Measurements from ENCODE around the gene CNOT8.

CNOT8 gene

DNA sequence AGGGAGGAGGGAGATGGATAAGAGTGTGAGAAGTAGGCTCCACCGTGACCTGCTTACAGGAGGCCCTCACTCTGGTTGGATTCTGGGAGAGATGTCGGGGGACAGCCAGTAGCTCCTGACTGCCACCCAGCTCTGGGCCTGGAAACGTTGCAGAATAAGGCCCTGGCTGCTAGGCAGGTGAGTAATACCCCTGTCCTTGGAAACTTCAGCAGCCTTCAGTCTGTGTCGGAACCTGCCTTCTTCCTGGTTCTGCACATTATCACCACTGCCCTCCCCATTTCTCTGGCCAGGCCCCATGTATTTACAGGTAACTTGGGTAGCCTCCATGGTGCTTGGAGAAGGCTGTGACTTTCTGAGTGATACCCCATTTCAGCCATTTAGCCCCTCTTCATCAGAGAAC, 34.8 kb upstream of the CNOT8 start:
- TF ChIP-seq ZFX (IDR thresholded peaks at IDR 0.05): no peak
- TF ChIP-seq, protein P1, sequence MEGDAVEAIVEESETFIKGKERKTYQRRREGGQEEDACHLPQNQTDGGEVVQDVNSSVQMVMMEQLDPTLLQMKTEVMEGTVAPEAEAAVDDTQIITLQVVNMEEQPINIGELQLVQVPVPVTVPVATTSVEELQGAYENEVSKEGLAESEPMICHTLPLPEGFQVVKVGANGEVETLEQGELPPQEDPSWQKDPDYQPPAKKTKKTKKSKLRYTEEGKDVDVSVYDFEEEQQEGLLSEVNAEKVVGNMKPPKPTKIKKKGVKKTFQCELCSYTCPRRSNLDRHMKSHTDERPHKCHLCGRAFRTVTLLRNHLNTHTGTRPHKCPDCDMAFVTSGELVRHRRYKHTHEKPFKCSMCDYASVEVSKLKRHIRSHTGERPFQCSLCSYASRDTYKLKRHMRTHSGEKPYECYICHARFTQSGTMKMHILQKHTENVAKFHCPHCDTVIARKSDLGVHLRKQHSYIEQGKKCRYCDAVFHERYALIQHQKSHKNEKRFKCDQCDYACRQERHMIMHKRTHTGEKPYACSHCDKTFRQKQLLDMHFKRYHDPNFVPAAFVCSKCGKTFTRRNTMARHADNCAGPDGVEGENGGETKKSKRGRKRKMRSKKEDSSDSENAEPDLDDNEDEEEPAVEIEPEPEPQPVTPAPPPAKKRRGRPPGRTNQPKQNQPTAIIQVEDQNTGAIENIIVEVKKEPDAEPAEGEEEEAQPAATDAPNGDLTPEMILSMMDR (conservative IDR thresholded peaks at IDR 0.05): no peak
- H3K27ac ChIP-seq: no peak overlapping the region

DNA sequence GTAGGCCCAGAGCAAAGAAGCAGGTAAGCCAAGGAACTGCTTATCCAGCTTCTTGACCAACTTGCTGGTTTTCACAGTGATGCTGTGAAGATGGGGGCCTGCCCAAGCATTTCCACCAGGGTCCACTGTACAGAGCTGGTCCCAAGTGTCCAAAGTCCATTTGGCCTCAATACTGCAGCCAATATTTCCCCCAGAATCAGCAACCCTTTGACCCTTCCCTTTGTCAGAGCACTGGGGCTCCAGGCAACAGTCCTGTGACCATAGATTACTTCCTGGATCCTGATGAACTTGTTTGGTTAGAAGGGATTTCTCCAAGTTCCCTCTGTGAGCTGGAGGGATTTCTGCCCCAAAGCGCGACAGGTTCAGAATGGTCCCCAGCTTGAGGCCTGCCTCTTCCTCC, 34.4 kb upstream of the CNOT8 start:
- TF ChIP-seq ZFX (IDR thresholded peaks at IDR 0.05): no peak
- TF ChIP-seq, protein P1 (conservative IDR thresholded peaks at IDR 0.05): no peak
- no peak overlapping the region for H3K27ac ChIP-seq

DNA sequence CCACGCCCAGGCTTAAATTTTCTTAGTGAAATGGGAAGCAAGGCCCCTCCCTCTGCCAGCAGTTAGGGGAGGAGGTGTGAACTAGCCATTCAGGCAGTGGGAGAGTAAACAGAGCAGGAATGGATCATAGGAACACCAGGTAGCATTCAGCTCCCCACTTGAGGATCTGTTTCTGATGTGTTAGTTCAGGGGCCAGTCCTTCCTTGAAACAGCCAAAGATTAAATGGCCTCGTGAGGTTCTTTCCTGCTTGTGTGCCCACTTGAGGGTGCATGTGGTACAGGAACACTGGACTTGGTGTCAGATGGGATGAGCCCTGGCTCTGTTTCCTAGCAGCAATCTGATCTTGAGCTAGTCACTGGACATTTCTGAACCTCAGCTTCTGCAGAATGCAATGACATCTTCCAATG, 29.2 kb upstream of the CNOT8 start:
- no peak for TF ChIP-seq ZFX (IDR thresholded peaks at IDR 0.05)
- TF ChIP-seq, protein P1 (conservative IDR thresholded peaks at IDR 0.05): no peak
- peak overlapping the region; percentile 13; the same call in 1 of the 2 replicates for H3K27ac ChIP-seq

DNA sequence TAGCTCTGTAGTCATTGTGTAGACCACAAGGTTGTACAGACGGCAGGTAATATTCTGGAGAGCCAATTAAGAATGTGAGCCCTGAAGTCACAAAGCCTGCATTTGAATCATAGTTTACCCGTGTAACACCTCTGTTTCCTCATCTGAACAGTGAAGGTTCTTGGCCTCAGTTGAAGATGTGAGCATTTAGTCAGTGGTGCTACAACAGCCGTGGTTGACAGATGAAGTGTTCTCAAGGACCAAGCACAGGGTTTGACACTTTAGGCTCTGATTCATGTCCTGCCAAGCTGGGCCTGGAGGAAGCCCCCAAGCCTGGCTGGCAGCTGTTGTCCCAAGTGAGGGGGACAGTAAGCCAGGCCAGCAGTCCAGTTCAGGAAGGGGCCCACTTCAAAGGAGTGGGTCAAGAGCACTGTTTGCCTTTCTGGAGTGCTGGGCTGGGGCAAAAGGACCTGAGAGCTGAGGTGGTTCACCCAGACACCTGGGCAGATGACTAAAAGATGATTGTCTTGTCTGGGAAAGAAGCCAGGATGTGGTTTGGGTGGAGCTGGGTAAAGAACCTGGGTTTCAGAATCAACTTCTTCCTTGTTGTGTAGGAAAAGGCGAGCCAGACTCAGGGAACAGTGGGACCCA, 28.7 kb upstream of the CNOT8 start:
- TF ChIP-seq ZFX (IDR thresholded peaks at IDR 0.05): no peak
- TF ChIP-seq, protein P1 (conservative IDR thresholded peaks at IDR 0.05): no peak
- peak overlapping the region; percentile 13 for H3K27ac ChIP-seq

DNA sequence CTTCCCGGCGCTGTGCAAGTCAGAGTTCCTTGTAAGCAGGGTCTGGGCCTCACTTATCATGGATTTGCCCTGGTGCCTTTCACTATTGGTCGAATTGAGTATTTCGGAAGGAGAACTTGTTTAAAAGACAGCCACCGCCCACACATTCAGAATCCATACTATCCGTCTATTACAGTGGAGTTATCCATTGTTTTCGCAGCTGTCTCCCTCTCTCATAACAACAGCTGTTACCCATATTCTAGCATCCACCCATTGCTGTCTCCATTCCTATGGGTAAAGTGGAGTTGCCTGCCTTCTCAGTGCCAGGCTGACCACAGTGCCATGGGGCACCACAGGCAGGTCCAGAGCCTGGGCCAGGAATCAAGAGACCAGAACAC, 28.2 kb upstream of the CNOT8 start:
- peak overlapping the region; percentile 13; the same call in 1 of the 2 replicates for H3K27ac ChIP-seq
- TF ChIP-seq, protein P1 (conservative IDR thresholded peaks at IDR 0.05): no peak
- no peak for TF ChIP-seq ZFX (IDR thresholded peaks at IDR 0.05)

DNA sequence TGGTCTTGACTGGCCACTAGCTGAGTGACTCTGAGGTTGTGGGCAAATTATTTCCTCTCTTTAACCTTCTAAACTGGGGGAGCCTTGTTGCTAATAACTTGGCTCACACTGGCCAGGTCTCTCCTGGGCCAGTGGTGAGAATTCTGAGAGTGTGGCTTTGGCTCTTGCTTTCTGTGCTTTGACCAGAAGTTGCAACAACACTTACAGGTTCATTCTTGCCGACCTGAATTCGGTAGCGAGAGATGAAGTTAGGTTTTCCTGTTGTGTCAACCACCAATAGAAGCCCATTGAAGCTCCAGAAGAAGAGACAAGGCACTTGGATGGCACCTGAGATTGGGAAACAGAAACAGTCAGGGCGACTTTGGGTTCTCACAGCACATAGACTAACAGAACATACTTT, 27.8 kb upstream of the CNOT8 start:
- no peak for TF ChIP-seq ZFX (IDR thresholded peaks at IDR 0.05)
- TF ChIP-seq, protein P1 (conservative IDR thresholded peaks at IDR 0.05): no peak
- H3K27ac ChIP-seq: no peak overlapping the region

DNA sequence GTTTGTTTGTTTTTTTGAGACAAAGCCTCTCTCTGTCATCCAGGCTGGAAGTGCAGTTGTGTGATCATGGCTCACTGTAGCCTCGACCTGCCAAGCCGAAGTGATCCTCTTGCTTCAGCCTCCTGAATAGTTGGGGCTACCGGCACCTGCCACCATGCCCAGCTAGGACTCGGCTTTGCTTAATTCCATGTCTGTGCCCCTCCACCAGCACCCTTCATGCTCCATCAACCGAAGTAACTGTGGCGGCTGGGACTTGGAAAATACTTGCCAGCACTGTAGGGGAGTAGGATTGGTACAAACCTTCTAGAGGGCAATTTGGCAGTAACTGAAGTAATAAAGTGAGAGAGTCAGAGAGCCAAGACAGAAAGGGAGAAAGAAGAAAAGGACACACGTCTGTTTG, 27.0 kb upstream of the CNOT8 start:
- H3K27ac ChIP-seq: no peak overlapping the region
- TF ChIP-seq ZFX (IDR thresholded peaks at IDR 0.05): no peak
- TF ChIP-seq, protein P1 (conservative IDR thresholded peaks at IDR 0.05): no peak

DNA sequence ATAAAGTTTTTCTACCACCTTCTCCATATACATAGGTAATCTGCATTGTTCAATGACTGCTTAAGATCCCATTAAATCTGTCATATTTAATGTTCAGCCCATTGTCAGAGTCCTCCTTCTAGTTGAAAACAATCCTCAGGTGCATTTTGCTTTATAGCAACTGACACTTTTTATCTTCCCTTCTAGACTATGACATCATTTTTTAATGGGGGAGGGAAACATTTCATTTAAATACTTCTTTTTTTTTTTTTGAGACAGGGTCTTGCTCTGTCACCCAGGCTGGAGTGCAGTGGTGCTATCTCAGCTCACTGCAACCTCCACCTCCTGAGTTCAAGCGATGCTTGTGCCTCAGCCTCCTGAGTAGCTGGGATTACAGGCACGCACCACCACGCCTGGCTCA, 25.6 kb upstream of the CNOT8 start:
- H3K27ac ChIP-seq: peak overlapping the region; percentile 18; the same call in 1 of the 2 replicates

Measured in C4-2B (cell line).